NCI-H774 (cell line): ENCODE data around the gene ANKRD55.
"Not testable (repeated sequence)": the region's sequence is repeated elsewhere in the genome, so short reads cannot be mapped to it uniquely, and the experiment has no call there.

Experiments
- DNase-seq: peaks from one replicate; lab custom pipeline; 2025; lab: John Stamatoyannopoulos, UW

ANKRD55 gene

DNA sequence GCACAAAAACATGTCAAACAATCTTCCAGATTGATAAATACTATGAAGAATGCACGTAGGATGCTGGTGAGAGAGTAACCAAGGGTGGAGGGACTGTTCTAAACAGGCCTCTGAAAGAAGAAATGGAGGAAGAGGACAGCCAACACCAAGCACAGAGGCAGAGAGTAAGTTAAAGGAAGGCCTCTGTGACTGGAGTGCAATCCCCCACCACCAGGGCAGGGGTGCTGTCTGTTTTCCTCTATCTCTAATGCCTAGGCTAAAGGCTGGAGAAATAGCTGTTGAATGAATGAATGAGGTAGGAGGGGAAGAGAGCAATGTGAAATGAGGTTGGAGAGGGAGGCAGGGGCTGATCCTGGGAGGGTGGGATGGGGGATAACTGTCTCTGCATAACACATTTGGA lies 88.9 kb downstream of the ANKRD55 start:
- DNase-seq: no peak

DNA sequence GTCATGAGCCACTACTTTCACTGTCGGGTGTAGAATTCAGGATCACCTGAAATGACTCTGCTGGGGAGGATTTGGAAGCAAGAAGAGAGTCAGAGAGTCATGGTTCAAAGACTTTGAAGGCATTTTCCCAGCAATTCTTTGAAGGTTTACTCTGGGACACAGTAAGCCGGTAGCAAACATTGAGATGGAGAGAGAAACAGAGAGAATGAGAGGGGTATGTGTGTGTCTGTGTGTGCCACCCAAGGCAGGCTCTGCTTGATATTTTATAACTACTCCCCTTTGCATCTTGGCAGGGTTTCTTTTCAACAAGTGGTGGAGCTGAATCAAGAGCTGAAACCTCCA lies 89.8 kb downstream of the ANKRD55 start:
- no peak for DNase-seq

DNA sequence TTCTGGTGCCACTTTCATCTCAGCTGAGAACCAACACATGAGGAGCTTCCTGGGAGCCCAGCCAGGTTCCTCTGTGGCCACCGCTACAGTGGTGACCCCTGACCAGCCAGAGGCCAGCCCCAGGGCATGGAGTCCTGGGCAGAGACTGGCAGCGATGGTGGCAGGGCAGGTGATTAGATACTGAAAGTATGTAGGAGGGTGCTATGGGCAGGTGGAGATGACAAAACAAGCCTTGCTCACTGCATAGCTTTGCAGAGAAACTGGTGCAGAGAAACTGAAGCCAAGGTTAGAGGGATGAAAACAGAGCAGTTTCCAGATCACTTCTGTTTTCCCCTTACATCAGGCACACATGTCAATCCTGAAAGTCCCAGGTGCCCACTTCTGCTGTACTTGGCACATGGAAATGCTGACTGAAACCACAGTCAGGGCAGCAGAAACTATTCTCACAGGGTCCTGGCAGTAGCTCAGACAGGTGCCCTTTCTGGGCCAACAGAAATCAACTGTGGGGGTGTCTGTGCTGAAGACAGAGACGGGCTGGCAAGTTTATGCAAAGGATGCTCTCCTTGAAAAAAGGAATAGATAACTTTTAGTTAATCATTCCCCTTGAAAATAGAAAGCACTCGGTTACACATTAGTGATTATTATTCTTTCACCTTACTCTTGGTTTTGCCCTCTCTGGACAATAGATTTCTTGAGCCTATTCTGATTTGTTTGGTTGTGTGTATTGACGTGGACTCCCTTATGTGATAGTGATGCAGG lies 90.3 kb downstream of the ANKRD55 start:
- no peak for DNase-seq

DNA sequence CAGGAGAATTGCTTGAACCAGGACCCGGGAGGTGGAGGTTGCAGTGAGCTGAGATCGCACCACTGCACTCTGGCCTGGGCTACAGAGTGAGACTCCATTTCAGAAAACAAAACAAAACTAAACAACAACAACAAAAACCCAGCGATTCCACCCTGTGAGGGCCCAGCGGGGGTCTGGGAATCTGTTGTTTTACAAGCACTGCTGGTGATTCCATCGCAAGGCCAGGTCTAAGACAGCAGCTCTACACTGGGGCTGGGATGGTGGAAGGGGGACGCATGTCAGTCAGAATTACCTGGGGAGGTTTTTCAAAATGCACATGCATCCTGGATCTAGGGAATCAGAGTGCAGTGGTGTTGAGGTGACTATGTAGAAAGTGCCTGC lies 90.9 kb downstream of the ANKRD55 start:
- no peak for DNase-seq

DNA sequence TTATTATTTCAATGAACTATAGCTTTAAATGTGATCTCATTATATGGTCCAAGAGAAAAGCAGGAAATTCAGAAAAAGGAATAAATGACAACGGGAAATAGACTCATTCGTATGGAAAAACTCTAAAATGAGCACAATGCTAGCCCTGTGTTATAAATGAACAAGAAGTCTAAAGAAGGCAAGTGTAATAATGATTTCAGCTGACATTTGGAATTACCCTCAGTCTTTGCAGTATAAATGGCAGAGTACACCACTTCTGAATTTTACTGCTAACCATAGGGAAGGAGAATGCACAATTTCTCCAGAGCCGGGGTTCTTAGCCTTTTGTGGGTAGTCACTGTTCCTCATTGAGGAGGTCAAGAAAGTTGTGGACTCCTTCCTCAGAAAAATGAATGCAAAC lies 93.1 kb downstream of the ANKRD55 start:
- DNase-seq: no peak

- DNase-seq: no peak
These were observed 102.5 kb downstream of the ANKRD55 start for GRCh38 chr5:56130664-56131063.

GRCh38 chr5:56129288-56129687 lies 103.8 kb downstream of the ANKRD55 start:
- no peak for DNase-seq

- DNase-seq: no peak
These were observed 105.0 kb downstream of the ANKRD55 start for GRCh38 chr5:56128113-56128512.

DNA sequence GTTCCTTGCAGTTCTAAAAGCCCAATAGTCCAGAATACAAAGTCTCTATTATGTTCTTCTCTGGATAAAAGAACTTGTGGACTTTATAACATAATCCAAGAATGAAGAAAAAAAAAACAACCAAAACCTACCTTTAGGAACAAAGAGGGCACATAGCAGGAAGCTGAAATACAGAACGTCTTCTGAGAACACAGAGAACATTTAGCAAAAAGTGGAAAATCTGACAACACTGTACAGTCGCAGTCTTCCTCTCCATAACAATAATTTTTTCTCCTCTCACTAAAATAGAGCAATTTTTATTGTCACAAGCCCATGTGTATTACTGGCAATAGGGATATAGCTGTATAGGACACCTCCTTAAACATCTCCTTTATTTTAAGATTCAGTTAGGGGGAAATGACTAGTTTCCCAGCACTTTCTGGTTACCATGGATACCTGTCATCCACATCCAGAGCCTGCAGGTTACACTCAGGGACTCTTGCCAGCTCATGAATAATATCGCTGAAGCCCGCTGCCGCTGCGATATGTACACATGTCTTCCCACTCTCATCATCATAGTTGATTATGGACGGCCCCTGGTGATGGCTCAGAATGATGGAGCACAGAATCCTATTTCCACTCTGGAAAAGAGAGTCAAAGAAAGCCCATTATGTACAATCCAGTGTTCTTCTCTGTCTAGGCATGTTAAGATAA lies 106.5 kb downstream of the ANKRD55 start:
- no peak for DNase-seq

DNA sequence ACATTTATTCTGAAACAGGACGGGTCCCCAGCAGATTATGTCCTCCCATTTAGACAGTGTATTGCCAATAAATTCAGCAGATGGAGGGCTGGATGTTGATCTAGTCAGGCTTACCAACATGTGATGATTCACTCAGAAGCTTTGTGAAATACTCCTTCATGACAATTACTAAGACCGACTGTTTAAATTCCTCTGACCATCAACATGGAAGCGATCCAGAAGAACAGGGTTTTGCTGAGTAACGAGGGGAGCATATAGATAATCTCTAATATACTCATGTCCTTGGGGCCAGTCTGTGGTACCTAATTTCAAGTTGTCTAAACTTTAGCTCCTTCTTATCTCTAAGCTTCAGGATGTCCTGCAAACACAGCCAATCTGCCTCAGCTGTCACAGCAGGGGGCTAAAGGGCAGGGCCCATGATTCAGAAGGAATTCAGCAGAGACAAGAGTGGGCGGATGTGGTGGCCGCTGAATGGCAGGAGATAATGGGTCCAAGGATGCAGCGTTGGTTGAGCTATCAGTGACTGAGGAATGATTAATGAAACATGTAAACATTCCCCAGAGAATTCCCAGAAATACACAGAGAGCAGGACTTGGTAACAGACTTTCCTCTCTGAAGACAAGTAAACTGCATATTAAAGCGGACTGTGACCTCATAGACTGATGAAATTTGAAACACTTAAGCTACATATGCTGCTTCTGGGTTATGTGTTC lies 109.4 kb downstream of the ANKRD55 start:
- no peak for DNase-seq

DNA sequence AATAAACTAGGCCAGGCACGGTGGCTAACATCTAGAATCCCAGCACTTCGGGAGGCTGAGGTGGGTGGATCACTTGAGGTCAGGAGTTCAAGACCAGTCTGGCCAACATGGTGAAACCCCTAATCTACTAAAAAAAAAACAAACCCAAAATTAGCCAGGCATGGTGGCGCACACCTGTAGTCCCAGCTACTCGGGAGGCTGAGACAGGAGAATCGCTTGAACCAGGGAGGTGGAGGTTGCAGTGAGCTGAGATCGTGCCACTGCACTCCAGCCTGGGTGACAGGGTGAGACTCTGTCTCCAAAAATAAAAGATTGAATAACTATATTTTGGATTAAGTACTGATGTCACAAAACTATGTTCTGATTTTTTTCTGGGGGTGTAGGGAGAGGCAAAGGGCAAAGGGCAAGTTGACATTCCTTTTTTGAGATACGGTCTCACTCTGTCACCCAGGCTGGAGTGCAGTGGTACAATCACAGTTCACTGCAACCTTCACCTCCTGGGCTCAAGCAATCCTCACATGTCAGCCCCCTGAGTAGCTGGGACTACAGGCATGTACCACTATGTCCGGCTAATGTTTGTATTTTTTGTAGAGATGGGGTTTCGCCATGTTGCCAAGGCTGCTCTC lies 110.7 kb downstream of the ANKRD55 start:
- not testable (repeated sequence) for DNase-seq

DNA sequence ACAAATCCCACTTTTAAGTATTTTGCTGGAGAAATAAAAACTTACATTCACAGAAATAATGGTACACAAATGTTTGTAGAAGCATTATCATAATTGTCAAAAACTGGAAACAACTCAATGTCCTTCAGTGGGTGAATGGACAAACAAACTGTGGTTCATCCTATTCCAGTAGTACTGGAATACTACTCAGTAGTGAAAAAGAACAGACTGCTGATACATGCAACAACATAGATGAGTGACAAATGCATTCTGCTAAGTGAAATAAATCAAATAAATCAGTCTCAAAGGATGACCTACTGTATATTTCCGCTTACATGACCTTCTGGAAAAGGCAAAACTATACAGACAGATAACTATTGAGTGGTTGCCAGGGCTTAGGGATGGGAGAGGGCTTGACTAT lies 114.1 kb downstream of the ANKRD55 start:
- no peak for DNase-seq

DNA sequence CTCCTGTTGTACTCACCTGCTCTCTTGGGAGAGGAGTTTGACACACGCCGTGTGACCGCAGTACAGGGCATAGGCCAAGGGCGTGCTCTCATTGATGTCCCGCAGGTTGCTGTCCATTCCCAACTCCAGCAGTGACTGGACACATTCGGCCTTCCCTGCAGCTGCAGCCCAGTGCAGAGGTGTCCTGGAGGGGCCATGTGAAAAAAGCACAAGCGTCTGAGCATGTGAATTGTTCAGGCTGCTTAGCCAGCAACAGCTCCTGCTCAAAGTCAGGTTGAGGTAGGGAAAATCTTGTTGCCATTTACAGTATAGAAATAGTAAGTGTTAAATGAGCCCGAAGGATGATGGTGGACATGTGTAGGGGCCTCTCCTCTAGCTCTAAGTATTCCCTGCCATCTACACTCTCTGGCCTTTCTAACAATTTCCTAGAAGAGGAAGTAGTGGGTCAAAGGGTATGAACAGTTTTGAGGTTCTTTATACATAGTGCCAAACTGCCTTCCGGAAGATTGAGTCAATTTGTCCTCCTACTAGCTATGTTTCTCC lies 116.5 kb downstream of the ANKRD55 start:
- DNase-seq: no peak

- no peak for DNase-seq
These were observed 117.5 kb downstream of the ANKRD55 start for GRCh38 chr5:56115589-56115988.

DNA sequence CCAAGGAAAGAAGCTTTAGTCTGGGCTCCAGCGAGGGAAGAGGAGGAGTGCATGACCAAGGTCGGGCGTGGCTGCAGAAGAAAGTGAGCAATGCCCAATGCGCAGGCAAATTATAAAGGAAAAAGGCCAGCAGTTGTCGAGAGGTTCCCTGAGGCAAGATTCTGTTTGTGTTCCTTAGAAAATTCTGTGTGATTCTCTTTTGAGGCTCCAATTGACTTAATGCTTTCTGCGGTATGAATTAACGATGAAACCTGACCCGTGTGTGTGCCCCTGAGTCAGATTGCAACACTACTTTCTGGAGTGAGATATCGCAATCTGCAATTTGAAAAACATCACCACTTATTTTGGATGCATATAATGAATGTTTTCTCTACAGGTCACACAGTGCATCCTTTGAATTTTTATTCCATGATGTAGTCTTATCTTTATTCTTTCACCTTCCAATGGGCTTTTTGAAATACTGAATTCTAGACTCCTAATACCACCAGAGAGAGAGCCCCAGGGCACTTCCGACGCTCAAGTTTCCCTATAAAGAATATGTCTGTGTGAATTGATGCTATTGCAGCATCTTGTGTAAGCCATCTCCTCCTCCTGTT lies 120.5 kb downstream of the ANKRD55 start:
- no peak for DNase-seq

DNA sequence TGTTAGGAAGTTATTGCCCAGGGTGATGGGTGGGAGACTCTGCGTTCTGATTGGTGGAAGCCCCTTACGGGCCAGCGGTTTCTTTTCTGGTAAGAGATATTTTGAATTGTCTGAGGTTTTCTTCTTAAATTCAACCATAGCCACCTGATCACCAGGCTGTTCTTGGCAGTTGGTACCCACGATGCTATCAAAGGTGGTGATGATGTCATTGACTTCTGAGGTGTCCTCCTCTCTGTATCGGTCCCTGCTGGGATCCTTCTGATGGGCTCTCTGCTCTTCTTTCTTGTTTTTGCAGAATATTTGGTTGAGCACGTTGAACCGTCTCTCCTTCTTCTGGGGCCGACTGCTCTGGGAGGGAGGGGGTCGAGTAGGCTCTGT lies 121.7 kb downstream of the ANKRD55 start:
- no peak for DNase-seq

DNA sequence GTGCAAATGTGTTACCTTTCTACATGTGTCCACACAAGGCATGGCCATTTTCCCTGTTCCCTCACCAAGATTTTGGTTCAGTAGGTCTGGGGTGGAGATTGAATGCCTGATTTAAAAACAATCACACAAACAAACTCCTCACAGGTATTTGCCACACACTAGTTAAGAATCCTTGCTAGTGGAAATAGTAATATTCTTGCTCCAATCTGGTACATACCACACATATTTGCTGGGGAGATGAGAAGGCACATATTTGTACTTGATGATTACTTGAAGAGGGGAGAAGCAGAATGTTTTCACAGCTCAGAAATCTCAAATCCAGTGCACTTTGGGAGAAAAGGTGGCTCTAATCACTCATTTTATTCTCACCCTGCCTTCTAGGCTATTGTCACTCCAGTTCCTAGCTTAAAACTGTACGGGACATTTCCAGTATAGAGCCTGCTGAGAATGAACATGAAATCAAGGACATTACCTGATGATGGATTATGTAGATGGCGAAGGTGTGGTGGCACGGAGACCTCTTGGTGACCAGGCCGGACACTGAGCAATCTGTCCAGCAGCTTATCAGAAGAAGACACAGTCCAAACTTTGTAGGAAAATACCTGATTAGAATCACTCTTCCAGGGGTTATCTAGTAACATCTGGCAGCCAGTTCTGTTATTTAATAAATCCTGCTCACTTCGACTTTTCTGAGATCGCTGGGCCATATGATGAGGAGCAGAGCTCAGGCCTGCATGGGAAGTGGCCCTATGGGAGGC lies 122.3 kb downstream of the ANKRD55 start:
- no peak for DNase-seq

DNA sequence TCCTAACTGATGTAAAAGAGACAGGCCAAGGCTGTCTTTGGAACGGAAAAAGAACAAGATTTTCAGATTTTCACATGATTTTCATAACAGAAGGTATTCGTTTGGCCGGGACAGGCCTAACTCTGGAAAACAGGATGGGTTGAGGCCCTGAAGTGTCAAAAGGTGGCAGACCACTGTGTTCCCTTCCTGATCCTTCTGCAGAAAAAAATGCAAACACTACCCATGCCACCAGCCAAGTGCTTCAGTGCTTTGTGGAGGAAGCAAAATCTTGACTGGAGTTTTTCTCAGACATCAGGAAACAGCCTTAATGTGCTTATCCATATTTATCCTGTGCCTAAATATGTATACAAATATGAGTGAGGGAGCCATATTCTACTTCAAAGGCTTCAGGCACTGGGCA lies 124.9 kb downstream of the ANKRD55 start:
- DNase-seq: no peak

DNA sequence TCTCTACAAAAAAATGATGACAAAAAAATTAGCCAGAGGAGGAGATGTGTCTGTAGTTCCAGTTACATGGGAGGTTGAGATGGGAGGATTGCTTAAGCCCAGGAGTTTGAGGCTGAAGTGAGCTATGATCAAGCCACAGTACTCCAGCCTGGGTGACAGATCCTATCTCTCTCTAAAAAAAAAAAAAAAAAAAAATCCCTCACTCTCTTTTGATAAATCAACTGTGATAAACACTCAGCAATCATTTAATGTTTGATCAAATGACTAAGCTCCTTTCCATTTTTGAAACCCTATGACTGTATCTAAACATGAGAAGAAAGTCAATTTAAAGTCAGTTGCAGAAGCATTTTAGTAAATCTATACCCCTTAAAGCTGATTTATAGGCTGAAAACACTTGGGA lies 126.3 kb downstream of the ANKRD55 start:
- no peak for DNase-seq

GRCh38 chr5:56105511-56106291 lies 127.4 kb downstream of the ANKRD55 start:
- no peak for DNase-seq

DNA sequence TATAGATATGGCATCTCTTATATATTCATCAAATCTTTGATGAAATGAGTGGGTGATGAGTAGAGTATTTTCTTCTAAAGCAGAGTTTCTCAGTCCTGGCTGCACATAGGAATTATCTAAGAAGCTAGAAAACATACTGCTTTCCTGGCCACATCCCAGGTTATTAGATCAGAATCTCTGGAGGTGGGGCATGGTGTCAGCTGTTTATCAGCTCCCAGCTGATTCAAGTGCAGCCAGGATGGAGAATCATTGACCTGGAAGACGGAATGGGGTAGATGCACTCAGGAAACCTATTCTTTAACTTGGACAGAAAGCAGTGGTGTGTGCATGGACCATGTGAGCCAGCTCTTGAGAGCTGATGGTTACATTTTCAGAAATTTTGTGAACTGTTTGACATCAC lies 130.2 kb downstream of the ANKRD55 start:
- no peak for DNase-seq
